HL-60 (cell line): ENCODE measurements around the gene SECISBP2.

Experiments
- DNase-seq, 2 experiments: peaks; one replicate each; pipeline ENCODE4 v3.0.0-alpha.2; 2010 to 2020; ENCODE audit warnings: low read depth in 1 of 2, low spot score in 1 of 2
- H3K27ac ChIP-seq: fragments of 250-450 bp; sonication (Bioruptor Pico); replicated peaks from 2 replicates; pipeline ENCODE4 v1.5.1; 2020; ENCODE audit warnings: mild to moderate bottlenecking, moderate library complexity
- H3K27me3 ChIP-seq: fragments of 250-450 bp; sonication (Bioruptor Pico); 2 replicates; pipeline ENCODE4 v1.5.1; 2021; ENCODE audit warnings: mild to moderate bottlenecking, moderate library complexity; ENCODE audit not compliant: insufficient read depth, poor library complexity, severe bottlenecking
- H3K4me3 ChIP-seq: replicated peaks from 2 replicates; pipeline ENCODE4 v1.5.1; 2011; ENCODE audit warnings: mild to moderate bottlenecking, control low read depth, low read length; ENCODE audit not compliant: insufficient read depth
- GABPA ChIP-seq: IDR thresholded peaks from 2 replicates; pipeline ENCODE4 v1.6.1; 2012; ENCODE audit warnings: low read depth
- POLR2AphosphoS5 ChIP-seq: IDR thresholded peaks from 2 replicates; pipeline ENCODE4 v1.6.1; 2012; ENCODE audit warnings: low read depth
- SPI1 ChIP-seq: IDR thresholded peaks from 2 replicates; pipeline ENCODE4 v1.6.1; 2012; ENCODE audit warnings: low read depth, mild to moderate bottlenecking, borderline replicate concordance
- TF ChIP-seq, protein P1 (sequence below): IDR thresholded peaks from one replicate; pipeline ENCODE4 v1.5.1; 2011; ENCODE audit warnings: low read length, control low read depth, inconsistent platforms; ENCODE audit not compliant: insufficient read depth
- TF ChIP-seq, protein P2 (sequence below): IDR thresholded peaks from 2 replicates; pipeline ENCODE4 v1.6.1; 2012; ENCODE audit warnings: low read depth; ENCODE audit not compliant: insufficient replicate concordance

The SECISBP2 gene

DNA sequence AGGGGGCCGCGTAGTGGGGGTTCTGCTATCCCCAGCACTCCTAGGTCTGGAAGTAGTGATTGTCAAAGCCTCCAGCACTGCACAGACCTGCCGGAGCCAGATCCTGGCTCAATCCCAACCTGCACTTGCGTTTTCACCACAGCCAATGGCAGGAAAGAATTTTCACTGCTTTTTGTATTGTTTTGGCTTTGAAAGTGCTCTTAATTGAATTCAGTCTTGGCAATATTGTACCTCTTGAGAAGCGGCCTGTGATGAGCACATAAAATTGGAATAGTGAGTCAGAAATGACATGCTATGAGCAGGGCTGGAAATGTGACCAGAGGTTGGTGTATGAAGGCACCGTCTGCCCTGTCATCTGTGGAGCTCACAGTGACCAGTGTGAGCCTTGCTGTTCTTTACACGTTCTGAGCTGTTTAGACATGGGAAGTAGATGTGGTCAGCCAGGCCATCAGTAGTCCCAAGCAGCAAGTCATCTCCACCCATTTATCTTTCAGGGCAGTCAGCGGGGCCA is 41.5 kb downstream of the SECISBP2 start:
- DNase-seq = no peak
- Histone ChIP-seq H3K4me3 (no peak overlapping the region), H3K27me3 (no peaks in the 10 kb centered on the region), H3K27ac (no peak overlapping the region)
- TF ChIP-seq GABPA (no peak), POLR2AphosphoS5 (no peak), SPI1 (no peak)
- TF ChIP-seq, protein P1, sequence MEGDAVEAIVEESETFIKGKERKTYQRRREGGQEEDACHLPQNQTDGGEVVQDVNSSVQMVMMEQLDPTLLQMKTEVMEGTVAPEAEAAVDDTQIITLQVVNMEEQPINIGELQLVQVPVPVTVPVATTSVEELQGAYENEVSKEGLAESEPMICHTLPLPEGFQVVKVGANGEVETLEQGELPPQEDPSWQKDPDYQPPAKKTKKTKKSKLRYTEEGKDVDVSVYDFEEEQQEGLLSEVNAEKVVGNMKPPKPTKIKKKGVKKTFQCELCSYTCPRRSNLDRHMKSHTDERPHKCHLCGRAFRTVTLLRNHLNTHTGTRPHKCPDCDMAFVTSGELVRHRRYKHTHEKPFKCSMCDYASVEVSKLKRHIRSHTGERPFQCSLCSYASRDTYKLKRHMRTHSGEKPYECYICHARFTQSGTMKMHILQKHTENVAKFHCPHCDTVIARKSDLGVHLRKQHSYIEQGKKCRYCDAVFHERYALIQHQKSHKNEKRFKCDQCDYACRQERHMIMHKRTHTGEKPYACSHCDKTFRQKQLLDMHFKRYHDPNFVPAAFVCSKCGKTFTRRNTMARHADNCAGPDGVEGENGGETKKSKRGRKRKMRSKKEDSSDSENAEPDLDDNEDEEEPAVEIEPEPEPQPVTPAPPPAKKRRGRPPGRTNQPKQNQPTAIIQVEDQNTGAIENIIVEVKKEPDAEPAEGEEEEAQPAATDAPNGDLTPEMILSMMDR = no peak
- TF ChIP-seq, protein P2, sequence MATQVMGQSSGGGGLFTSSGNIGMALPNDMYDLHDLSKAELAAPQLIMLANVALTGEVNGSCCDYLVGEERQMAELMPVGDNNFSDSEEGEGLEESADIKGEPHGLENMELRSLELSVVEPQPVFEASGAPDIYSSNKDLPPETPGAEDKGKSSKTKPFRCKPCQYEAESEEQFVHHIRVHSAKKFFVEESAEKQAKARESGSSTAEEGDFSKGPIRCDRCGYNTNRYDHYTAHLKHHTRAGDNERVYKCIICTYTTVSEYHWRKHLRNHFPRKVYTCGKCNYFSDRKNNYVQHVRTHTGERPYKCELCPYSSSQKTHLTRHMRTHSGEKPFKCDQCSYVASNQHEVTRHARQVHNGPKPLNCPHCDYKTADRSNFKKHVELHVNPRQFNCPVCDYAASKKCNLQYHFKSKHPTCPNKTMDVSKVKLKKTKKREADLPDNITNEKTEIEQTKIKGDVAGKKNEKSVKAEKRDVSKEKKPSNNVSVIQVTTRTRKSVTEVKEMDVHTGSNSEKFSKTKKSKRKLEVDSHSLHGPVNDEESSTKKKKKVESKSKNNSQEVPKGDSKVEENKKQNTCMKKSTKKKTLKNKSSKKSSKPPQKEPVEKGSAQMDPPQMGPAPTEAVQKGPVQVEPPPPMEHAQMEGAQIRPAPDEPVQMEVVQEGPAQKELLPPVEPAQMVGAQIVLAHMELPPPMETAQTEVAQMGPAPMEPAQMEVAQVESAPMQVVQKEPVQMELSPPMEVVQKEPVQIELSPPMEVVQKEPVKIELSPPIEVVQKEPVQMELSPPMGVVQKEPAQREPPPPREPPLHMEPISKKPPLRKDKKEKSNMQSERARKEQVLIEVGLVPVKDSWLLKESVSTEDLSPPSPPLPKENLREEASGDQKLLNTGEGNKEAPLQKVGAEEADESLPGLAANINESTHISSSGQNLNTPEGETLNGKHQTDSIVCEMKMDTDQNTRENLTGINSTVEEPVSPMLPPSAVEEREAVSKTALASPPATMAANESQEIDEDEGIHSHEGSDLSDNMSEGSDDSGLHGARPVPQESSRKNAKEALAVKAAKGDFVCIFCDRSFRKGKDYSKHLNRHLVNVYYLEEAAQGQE = no peak

DNA sequence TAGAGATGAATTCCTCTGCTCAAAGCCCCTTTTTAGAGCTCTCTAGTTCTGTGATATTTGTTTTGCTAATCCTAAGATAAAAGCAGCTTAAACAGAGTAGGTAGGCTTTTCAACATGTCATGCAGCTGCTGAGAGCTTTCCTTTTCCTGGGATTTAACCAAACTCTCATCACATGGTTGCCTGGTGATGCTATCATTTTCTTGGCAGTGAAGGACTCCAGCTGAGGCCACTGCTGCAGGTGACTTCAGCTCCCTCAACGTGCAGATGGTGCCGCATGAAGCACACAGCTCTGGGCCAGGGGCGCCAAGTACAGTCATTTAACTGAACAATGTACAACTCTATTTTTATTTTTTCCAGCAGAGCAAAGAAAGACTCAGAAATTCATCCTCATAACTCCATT is 42.2 kb downstream of the SECISBP2 start:
- Histone ChIP-seq H3K4me3 (no peak overlapping the region), H3K27me3 (no peaks in the 10 kb centered on the region), H3K27ac (no peak overlapping the region)
- TF ChIP-seq SPI1 = no peak
- no peak for TF ChIP-seq POLR2AphosphoS5
- no peak for TF ChIP-seq GABPA
- TF ChIP-seq, protein P1 = no peak
- TF ChIP-seq, protein P2 = no peak
- DNase-seq = no peak

- no peak overlapping the region for H3K4me3 ChIP-seq
- no peak overlapping the region for H3K27ac ChIP-seq
- no peak for DNase-seq
- TF ChIP-seq, protein P1 = no peak
- TF ChIP-seq GABPA (no peak), SPI1 (no peak), POLR2AphosphoS5 (no peak)
- TF ChIP-seq, protein P2 = no peak
- no peaks in the 10 kb centered on the region for H3K27me3 ChIP-seq
These were observed 42.7 kb downstream of the SECISBP2 start for GRCh38 chr9:89361031-89361430.
